ENCODE data around the gene ZNF2. TPM values are rescaled to one million over a fixed set of nuclear protein-coding genes. Genes with fewer than 3 reads are reported as not detected.
A peak's percentile ranks its signal among the peaks of the same experiment; 100 is the strongest.

The ZNF2 gene
- 6.5 and 7.6 TPM in 2 replicates for total RNA-seq (2014; rRNA removed; shearing (Covaris generic))
- 2.4 and 2.6 TPM in 2 replicates for polyA plus RNA-seq (2014; cell fraction: nucleus; rRNA removed)

- peak; percentile 98 for DNase-seq (ENCODE audit: extremely low read depth, low read depth)
Observed at GRCh38 chr2:95165371-95166064, at the start of gene ZNF2. Gene ZNF2 (plus strand): TSS chr2:95165809. CDS start chr2:95176227, 10,418 bp downstream.

DNA sequence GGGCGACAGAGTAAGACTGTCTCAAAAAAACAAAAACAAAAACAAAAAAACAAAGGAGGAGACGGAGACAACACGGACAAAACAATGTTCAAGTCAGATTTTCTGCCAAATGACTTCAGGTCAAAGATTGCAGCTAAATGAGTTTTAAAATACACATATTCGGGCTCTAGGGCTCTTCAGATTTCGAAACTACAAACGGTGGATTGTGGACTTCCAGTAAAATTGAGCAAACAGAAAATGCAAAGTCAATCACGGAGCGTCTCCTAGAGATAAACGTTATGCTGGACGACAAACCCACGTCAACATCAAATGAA is 44.6 kb upstream of the ZNF2 start:
- DNase-seq (ENCODE audit: extremely low read depth, low read depth): no peak

DNA sequence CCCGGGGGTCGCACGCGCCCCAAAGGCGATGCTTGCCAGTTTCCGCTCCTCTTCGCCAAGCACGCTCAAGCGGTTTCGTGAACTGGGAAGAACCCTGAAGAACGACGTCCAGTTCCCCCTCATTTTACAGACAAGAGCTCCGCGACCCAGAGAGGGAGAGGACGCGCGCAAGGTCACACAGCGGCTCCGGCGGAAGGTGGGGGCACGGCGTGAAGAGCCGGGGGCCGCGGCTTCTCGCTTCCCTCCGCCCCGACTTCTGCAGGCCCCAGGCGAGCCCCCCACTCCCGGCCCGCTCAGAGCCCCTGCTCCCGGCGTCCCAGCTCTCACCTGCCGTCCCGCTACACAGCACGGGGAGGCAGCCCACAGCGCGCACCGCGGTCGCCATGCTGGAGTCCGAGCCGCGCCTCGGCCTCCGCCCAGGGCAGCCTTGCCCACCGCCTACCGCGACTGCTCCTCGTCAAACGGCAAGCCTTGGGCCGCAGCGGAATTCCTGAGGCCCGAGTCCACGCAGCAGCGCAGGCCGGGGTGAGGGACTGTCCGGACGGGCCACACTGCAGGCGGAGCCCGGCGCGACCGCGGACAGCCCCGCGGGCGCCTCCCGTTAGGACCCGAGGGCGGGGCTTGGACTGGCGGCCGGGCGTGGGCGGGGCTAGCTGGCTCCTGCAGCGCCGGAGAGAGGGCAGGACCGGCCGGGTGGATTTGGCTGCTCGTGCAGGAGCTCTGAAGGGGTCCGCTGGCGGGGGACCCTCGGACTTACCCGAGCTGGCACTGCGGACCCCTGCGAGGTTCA is 44.0 kb upstream of the ZNF2 start, which contains the start of gene MRPS5:
Gene MRPS5 (minus strand): TSS at position 402 of the 790 bp plus-strand sequence. CDS start 17 bp downstream, at position 385.
- DNase-seq (ENCODE audit: extremely low read depth, low read depth): peak; percentile 67

DNA sequence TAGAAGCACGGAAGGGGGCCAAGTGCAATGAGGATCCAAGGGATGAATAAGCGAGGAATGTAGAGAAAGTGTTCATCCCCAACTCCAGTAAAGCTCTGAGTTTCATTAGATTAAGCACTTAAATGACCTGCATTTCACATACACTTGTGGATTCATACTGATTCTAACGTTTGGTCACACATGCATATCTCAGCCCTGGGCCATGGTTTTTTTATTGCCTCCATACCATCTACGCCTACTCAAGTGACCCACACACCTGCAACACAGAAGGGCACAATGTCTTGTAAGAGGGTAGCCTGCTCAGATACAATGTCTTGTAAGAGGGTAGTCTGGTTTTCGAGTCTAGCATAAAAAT is 43.4 kb upstream of the ZNF2 start:
- no peak for DNase-seq (ENCODE audit: extremely low read depth, low read depth)

- no peak for DNase-seq (ENCODE audit: extremely low read depth, low read depth)
Observed at GRCh38 chr2:95138702-95139101, 26.9 kb upstream of the ZNF2 start.

DNA sequence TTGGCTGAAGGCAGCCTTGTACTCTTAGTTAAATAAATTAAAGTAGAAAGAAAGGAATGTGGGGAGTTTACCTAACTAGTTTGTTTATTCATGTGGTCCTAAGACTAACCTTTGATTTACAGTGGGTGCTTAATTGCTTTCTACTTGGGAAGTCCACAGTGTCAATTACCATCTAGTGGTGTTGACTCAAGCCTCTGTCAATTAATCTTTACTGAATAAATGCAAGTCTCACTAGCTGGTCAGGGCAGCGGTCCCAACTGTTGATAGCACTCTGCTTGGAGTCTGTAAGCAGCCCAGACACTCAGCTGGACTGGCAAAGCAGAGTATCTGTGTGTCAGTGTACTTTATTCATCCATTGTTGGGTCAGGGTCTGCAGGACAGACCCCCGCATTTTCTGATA is 21.8 kb upstream of the ZNF2 start:
- no peak for DNase-seq (ENCODE audit: extremely low read depth, low read depth)

DNA sequence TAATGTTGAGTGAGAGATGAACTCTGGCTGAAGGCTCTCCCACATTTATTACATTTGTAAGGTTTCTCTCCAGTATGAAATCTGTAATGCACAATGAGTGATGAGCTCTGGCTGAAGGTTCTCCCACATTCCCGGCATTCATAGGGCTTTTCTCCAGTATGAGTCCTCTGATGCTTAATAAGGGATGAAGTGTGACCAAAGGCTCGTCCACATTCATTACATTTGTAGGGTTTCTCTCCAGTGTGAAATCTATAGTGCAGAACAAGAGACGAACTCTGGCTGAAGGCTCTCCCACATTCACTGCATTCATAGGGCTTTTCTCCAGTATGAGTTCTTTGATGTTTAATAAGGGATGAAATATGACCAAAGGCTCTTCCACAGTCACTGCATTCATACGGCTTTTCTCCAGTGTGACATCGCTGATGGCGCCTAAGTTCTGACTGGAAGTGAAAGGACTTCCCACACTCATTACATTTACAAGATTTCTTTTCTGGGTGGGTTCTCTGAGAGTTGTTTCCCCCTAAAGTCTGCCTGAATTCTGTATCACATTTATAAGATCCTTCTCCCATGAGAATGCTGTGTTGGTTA is 16.1 kb upstream of the ZNF2 start:
- no peak for DNase-seq (ENCODE audit: extremely low read depth, low read depth)

DNA sequence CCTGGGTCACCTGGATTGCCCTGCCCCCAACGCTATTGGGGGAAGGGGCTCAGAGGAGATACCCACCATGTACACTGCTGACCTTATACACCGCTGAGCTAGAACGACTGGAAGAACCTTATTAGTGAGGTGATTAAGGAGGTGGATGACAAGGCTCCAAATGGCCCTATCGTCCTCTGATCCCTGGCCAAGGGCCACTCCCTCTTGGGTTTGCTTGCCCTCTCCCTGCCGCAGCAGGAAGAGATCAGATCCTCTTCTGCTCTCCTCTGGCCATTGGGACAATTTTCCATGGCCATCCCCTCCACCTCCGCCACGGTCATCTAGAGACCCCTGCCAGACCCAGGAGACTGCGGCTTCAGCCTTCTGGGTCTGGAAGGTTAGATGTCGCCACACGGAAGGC is 7.2 kb upstream of the ZNF2 start:
- DNase-seq (ENCODE audit: extremely low read depth, low read depth): no peak

GRCh38 chr2:95158891-95159619 is 6.6 kb upstream of the ZNF2 start:
- DNase-seq (ENCODE audit: extremely low read depth, low read depth): no peak

DNA sequence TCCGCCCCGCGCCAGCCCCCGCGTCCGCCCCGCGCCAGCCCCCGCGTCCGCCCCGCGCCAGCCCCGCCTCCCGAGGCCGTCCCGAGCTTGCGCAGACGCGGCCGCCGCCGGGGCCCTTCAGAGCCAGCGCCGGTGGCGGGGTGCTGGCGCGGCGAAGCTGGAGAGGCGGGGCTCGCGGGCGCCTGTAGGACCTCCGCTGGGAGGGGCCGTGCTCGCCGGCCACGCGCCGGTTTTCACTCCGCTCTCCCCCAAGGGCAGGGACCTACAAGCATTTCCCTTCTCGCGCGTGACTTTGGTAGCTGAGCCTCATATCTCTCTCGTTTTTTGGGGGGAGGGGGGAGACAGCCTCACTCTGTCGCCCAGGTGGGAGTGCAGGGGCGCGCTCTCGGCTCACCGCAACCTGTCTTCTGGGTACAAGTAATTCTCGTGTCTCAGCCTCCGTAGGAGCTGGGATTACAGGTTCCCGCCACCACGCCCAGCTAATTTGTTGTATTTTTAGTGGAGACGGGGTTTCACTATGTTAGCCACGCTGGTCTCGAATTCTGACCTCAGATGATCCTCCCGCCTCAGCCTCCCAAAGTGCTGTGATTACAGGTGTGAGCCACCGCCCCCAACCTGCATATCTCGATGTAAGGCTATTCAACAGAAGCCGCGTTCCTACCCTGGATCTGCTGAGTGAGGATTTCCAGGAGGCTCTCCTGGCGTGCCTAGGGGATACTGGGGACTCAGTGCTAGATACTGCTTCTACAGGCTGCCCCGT is 5.7 kb upstream of the ZNF2 start, which contains the start of gene ZNF514:
Gene ZNF514 (minus strand): TSS at position 159 of the 760 bp plus-strand sequence. CDS start 6,595 bp downstream, outside the sequence.
- DNase-seq (ENCODE audit: extremely low read depth, low read depth): peak; percentile 61

- DNase-seq (ENCODE audit: extremely low read depth, low read depth): no peak
Observed at GRCh38 chr2:95165030-95165370, 609 bp upstream of the ZNF2 start.

GRCh38 chr2:95166065-95166763 is 605 bp downstream of the ZNF2 start:
- DNase-seq (ENCODE audit: extremely low read depth, low read depth): no peak

- DNase-seq (ENCODE audit: extremely low read depth, low read depth): no peak
Observed at GRCh38 chr2:95171902-95172301, 6.3 kb downstream of the ZNF2 start.

DNA sequence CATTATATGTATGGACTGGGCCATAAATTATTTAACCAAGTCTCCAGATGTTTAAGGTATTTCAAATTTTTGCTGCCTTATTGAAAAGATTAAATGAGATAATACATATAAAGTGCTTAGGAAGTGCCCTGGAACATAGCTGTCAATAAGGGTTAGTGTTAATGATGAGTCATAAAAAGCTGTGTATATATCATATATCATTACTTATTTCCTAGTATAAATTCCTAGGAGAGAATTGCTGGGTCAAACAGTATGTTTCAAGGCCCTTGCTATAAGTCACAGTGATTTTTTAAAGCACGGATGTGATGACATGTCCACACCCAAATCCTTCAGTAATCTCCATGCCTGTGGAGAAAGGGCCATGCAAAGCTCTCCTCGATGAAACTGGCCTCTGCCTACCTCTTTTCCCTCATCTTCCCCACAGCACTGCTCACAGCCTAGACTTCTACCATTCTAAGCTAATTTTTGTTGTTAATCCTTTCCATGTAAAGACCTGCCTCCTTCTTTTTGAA is 8.5 kb downstream of the ZNF2 start:
- no peak for DNase-seq (ENCODE audit: extremely low read depth, low read depth)

DNA sequence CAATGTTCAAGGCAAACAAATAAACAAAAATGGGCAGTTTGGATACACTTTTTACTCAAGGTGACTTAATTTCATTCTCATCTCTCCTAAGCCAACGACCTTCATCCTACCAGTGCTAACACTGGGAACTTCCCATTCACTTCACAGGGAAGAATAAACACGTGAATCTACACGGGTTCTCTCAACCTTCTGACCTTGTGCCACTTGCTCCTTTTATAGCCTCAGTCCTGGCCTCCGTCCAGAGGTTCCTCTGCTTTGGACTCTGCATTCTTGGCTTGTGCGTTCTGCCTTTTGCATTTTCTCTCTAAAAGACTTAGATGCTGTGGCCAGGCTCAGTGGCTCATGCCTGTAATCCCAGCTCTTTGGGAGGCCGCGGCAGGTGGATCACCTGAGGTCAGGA is 13.8 kb downstream of the ZNF2 start:
- DNase-seq (ENCODE audit: extremely low read depth, low read depth): no peak

GRCh38 chr2:95181774-95182173 is 16.2 kb downstream of the ZNF2 start:
- no peak for DNase-seq (ENCODE audit: extremely low read depth, low read depth)

GRCh38 chr2:95185197-95185596 is 19.6 kb downstream of the ZNF2 start:
- DNase-seq (ENCODE audit: extremely low read depth, low read depth): no peak

DNA sequence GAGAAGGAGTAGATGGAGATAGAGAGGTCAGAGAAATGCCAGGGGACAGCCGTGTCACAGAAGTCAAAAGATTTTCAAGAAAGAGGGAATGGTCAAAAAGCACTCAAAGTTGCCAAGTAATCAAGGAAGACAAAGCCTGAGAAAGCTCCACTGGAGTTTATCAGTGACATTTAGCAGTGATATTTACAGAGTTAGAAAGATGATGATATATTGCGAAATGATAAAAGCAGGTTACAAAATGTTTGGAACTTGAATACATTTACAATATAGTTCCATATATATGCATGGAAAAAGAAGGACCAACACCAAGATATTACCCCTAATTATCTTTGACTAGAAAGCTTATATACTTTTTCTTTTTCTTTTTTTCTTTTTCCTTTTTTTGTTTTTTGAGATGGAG is 20.4 kb downstream of the ZNF2 start:
- DNase-seq (ENCODE audit: extremely low read depth, low read depth): no peak

DNA sequence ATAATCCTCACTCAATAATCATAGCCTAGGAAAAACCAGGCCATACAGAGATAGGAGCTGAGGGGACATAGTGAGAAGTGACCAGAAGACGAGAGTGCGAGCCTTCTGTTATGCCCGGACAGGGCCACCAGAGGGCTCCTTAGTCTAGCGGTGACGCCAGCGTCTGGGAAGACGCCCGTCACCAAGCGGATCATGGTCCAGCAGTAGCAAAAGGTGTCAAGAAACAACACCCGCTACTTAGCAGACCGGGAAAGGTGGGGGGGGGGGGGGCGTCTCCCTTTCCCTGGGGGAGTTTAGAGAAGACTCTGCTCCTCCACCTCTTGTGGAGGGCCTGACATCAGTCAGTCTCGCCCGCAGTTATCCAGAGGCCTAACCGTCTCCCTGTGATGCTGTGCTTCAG is 27.3 kb downstream of the ZNF2 start:
- DNase-seq (ENCODE audit: extremely low read depth, low read depth): peak; percentile 24

DNA sequence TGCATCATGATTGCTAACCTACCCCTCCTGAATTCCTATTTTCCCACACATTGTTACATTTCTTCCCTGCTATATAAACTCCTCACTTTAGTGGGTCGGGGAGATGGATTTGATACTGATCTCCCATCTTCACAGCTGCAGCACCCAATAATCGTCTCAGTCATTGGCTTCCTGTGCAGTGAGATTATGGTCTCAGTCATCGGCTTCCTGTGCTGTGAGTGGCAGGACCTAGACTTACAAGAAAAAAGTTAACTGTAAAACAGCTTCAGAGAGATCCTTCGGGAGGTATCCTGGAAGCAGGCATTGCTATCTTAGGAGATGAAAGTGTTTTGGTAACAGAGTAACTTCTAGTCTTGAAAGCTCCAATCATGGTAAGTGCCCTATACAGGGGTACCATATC is 38.3 kb downstream of the ZNF2 start:
- no peak for DNase-seq (ENCODE audit: extremely low read depth, low read depth)
